K562 (cell line): ENCODE results near the gene PRPF6. TPM values are rescaled to one million over a fixed set of nuclear protein-coding genes. Genes with fewer than 3 reads are reported as not detected.

ENCODE experiments used
- ARID2 ChIP-seq: fragments of 450-650 bp; IDR thresholded peaks from 2 replicates; pipeline ENCODE4 v1.6.1; 2017; ENCODE audit warnings: antibody characterized with exemption, mild to moderate bottlenecking
- CREM ChIP-seq: IDR thresholded peaks from 2 replicates; pipeline ENCODE4 v1.6.1; 2014; ENCODE audit warnings: antibody characterized with exemption, low read depth
- ERF ChIP-seq: fragments of 450-650 bp; formaldehyde crosslinking; IDR thresholded peaks from 2 replicates; pipeline ENCODE4 v1.4.0; 2020; ENCODE audit warnings: mild to moderate bottlenecking, mixed read lengths
- FOS ChIP-seq: IDR thresholded peaks from 3 replicates; pipeline ENCODE4 v1.6.1; 2011; ENCODE audit not compliant: insufficient read length; ENCODE audit errors: extremely low read depth
- GTF2F1 ChIP-seq: IDR thresholded peaks from 2 replicates; pipeline ENCODE4 v1.6.1; 2011; ENCODE audit warnings: low read depth, low read length, improper control_type of control experiment
- HBP1 ChIP-seq: fragments of 450-650 bp; formaldehyde crosslinking; IDR thresholded peaks from 2 replicates; pipeline ENCODE4 v1.4.0; 2022; ENCODE audit warnings: missing genetic modification characterization
- HNRNPL ChIP-seq: fragments of 200-400 bp; formaldehyde crosslinking; IDR thresholded peaks from 2 replicates; pipeline ENCODE4 v1.6.1; 2017; ENCODE audit warnings: low read depth, mild to moderate bottlenecking, low read length
- JUN ChIP-seq, 2 experiments: sonication (generic) in 1 of 2; formaldehyde crosslinking in 1 of 2; IDR thresholded peaks; 2 replicates each; pipeline versions ENCODE4 v1.6.1 to v1.8.0; 2012 to 2022; ENCODE audit warnings: borderline replicate concordance in 2 of 2, mild to moderate bottlenecking in 2 of 2, improper control_type of control experiment in 1 of 2, low read depth in 1 of 2, low read length in 1 of 2, missing genetic modification reagents in 1 of 2
- MAZ ChIP-seq, 2 experiments: fragments of 450-650 bp in 1 of 2; sonication (generic) in 1 of 2; formaldehyde crosslinking; IDR thresholded peaks in 1 of 2; conservative IDR thresholded peaks in 1 of 2; 2 replicates each; pipeline versions ENCODE4 v1.4.0 to v1.5.0; 2020; ENCODE audit warnings: mild to moderate bottlenecking in 1 of 2, missing genetic modification reagents in 1 of 2
- NR0B1 ChIP-seq: fragments of 450-650 bp; IDR thresholded peaks from one replicate; pipeline ENCODE4 v1.6.1; 2018; ENCODE audit warnings: mild to moderate bottlenecking, moderate library complexity; ENCODE audit not compliant: partially characterized antibody
- NRF1 ChIP-seq, 2 experiments: fragments of 450-650 bp; IDR thresholded peaks in 1 of 2; conservative IDR thresholded peaks in 1 of 2; 2 replicates each; pipeline ENCODE4 v1.6.1; 2014; ENCODE audit warnings: mild to moderate bottlenecking in 2 of 2
- PHF8 ChIP-seq: fragments of 200-600 bp; sonication (generic); IDR thresholded peaks from 2 replicates; pipeline ENCODE4 v1.6.1; 2012; ENCODE audit warnings: mixed run types, mild to moderate bottlenecking, inconsistent platforms, low read length, moderate library complexity, borderline replicate concordance
- SAFB ChIP-seq: fragments of 200-400 bp; formaldehyde crosslinking; IDR thresholded peaks from 2 replicates; pipeline ENCODE4 v1.6.1; 2017; ENCODE audit warnings: low read depth, low read length, borderline replicate concordance
- SMARCA4 ChIP-seq: fragments of 450-650 bp; IDR thresholded peaks from 2 replicates; pipeline ENCODE4 v1.6.1; 2016
- TRIM24 ChIP-seq, 2 experiments: fragments of 450-650 bp; IDR thresholded peaks; 2 replicates each; pipeline ENCODE4 v1.6.1; 2016
- ZBTB17 ChIP-seq: fragments of 450-650 bp; formaldehyde crosslinking; IDR thresholded peaks from 2 replicates; pipeline ENCODE4 v1.4.0; 2020; ENCODE audit warnings: mild to moderate bottlenecking
- ZBTB7A ChIP-seq: IDR thresholded peaks from 2 replicates; pipeline ENCODE4 v1.6.1; 2011; ENCODE audit warnings: low read depth, mild to moderate bottlenecking, low read length, moderate library complexity, borderline replicate concordance; ENCODE audit not compliant: control insufficient read depth
- ZNF133 ChIP-seq: fragments of 250-450 bp; sonication (Bioruptor Pico); IDR thresholded peaks from 2 replicates; pipeline ENCODE4 v1.4.0; 2020; ENCODE audit warnings: mild to moderate bottlenecking
- ZNF609 ChIP-seq: sonication (generic); formaldehyde crosslinking; IDR thresholded peaks from 2 replicates; pipeline ENCODE4 v1.8.1; 2023; ENCODE audit warnings: missing genetic modification reagents, mild to moderate bottlenecking, borderline replicate concordance
- polyA plus RNA-seq, 8 experiments: library from polyadenylated mRNA; depleted of rRNA in 4 of 8; stranded (reverse) in 5 of 8; unstranded in 3 of 8; fragments of >200 nt; fragmentation: Nextera tagmentation in 2 of 8; fragmentation: Illumina TruSeq in 1 of 8; extraction: Ambion mirVana in 2 of 8; extraction: Trizol in 1 of 8; gene quantifications; 2 replicates each; pipeline versions ENCODE4 v1.2.1 to v1.2.3, GENCODE V29; 2011 to 2014; ENCODE audit warnings: inconsistent platforms in 1 of 8, missing spikeins in 1 of 8
- total RNA-seq, 7 experiments: library from RNA; depleted of rRNA in 6 of 7; stranded (reverse); fragments of >200 nt in 6 of 7; fragmentation: Illumina TruSeq in 2 of 7; extraction: Trizol in 2 of 7; gene quantifications; 2 replicates each; pipeline versions ENCODE4 v1.2.1 to v1.2.3, GENCODE V29; 2011 to 2021; ENCODE audit warnings: low replicate concordance in 1 of 7

Gene PRPF6
- total and polyA plus RNA-seq, 9 of the 15 experiments (the other 6 are each of a cell fraction or from before 2014, with no cell fraction given) = 4.2 to 83.2 (median 59.9) TPM

- TF ChIP-seq NR0B1 (no peak), ERF (CRISPR knock-in tag) (no peak), SMARCA4 (no peak), HBP1 (no peak), ZBTB17 (no peak), SAFB (0 out of 2 replicates have a peak, but pooled peaks have one; percentile 24), ZBTB7A (peak; percentile 78), ZNF609 (CRISPR knock-in tag) (0 out of 2 replicates have a peak, but pooled peaks have one; percentile 25), HNRNPL (peak; percentile 69; the same call in 1 of the 2 replicates), PHF8 (no peak; the same call in 1 of the 2 replicates), TRIM24 (IDR thresholded peaks at IDR 0.05) (0 out of 4 replicates have a peak, but pooled peaks of 1 of the 2 experiments have one; percentile 10), NRF1 (conservative IDR thresholded peaks at IDR 0.05 in 1 of 2, IDR thresholded peaks at IDR 0.05 in 1 of 2) (peak; percentile 62 to 73), ZNF133 (CRISPR knock-in tag) (no peak), JUN (IDR thresholded peaks at IDR 0.05; ENCODE audit: borderline replicate concordance, low read depth, low read length) (0 out of 2 replicates have a peak, but pooled peaks have one; percentile 18), JUN (CRISPR knock-in tag; IDR thresholded peaks at IDR 0.05; ENCODE audit: borderline replicate concordance) (no peak), MAZ (CRISPR knock-in tag; conservative IDR thresholded peaks at IDR 0.05 in 1 of 2, IDR thresholded peaks at IDR 0.05 in 1 of 2) (peak; percentile 49 to 88), FOS (no peak), GTF2F1 (0 out of 2 replicates have a peak, but pooled peaks have one; percentile 22), CREM (peak; percentile 68; the same call in 1 of the 2 replicates), ARID2 (peak; percentile 51; the same call in 1 of the 2 replicates)
These were observed 7.1 kb upstream of the PRPF6 start (continued) for GRCh38 chr20:63973636-63974401.
